ENCODE results near the gene THAP8.

Gene THAP8

DNA sequence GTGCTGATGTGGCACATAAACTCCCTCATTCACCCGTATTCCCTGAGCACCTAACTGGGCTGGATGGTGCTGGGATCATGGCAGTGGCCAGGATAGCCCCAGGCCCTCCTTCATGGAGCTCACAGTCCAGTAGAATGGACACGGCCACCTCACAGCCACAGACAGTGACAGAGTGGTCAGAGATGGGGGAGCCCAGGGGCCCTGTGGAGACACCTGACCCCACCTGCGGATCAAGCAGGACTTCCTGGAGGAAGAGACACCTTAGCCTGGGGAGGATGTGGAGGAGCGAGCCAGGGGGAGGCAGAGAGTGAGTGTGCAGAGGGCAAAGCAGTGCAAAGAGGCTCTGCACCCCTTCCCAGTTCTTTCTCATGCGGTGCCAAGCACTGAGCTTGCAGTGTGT, 35.8 kb upstream of the THAP8 start:
- H3K27me3 ChIP-seq, result no peaks in the 10 kb centered on the region
- no peak overlapping the region for H3K27ac ChIP-seq
- H3K36me3 ChIP-seq, result peaks cover 84% of the 10 kb centered on the region
- TF ChIP-seq CTCF (IDR thresholded peaks at IDR 0.05), result no peak
- H3K9me3 ChIP-seq, result no peaks in the 10 kb centered on the region
- no peak overlapping the region for H3K4me3 ChIP-seq (ENCODE audit: low read depth in 1 of 2, low read length in 1 of 2)
- no peaks in the 10 kb centered on the region for H3K4me1 ChIP-seq (ENCODE audit: control insufficient read depth in 1 of 2, insufficient read depth in 1 of 2, low read depth in 1 of 2, low read length in 1 of 2)

- no peak overlapping the region for H3K4me3 ChIP-seq (ENCODE audit: low read depth in 1 of 2, low read length in 1 of 2)
- peaks cover 92% of the 10 kb centered on the region for H3K36me3 ChIP-seq
- H3K27me3 ChIP-seq, result no peaks in the 10 kb centered on the region
- no peak for TF ChIP-seq CTCF (IDR thresholded peaks at IDR 0.05)
- H3K27ac ChIP-seq, result no peak overlapping the region
- H3K9me3 ChIP-seq, result no peaks in the 10 kb centered on the region
- no peaks in the 10 kb centered on the region for H3K4me1 ChIP-seq (ENCODE audit: control insufficient read depth in 1 of 2, insufficient read depth in 1 of 2, low read depth in 1 of 2, low read length in 1 of 2)
Measured at GRCh38 chr19:36086326-36086725, 32.2 kb upstream of the THAP8 start.

DNA sequence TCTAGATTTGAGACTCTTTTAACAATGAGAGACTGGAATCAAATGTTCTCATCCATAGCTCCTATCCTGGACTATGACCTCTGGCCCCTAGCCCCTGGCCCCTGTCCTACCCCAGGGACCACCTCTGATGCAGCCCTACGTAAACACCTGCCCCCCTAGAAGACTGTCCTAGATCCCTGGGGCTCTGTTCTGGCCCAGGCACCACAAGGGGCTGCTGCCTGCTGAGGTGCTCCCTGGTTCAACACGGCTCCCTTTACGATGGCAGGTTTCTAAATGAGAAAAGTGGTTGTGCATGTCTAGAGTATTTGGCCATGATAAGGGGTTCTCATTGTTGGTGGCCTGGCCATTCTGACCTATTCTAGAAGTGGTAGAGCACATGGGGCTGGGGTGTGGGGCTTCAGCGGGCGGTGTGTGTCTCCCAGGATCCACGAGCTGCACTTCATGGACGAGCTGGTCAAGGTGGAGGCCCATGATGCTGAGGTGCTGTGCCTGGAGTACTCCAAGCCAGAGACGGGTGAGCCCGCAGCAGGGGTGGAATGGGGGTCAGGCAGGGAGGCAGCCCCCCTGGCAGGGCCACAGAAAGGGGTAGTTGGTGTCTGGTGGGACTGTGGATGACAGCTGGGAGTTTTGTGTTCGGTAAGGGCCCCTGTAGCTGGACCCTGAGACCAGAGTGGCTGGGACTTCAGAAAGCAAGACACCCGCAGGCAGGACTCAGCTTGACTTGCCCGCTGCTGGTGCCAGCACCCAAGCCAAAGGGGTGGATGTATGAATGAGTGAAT, 30.3 kb upstream of the THAP8 start:
- no peak for TF ChIP-seq CTCF (IDR thresholded peaks at IDR 0.05)
- H3K36me3 ChIP-seq, result peaks cover 78% of the 10 kb centered on the region

GRCh38 chr19:36082916-36083315, 28.8 kb upstream of the THAP8 start:
- Histone ChIP-seq H3K4me1 (ENCODE audit: control insufficient read depth in 1 of 2, insufficient read depth in 1 of 2, low read depth in 1 of 2, low read length in 1 of 2) (no peaks in the 10 kb centered on the region), H3K9me3 (no peaks in the 10 kb centered on the region), H3K4me3 (ENCODE audit: low read depth in 1 of 2, low read length in 1 of 2) (no peak overlapping the region), H3K36me3 (peaks cover 63% of the 10 kb centered on the region), H3K27me3 (no peaks in the 10 kb centered on the region), H3K27ac (no peak overlapping the region)
- no peak for TF ChIP-seq CTCF (IDR thresholded peaks at IDR 0.05)

More for the DNA sequence above, 30.3 kb upstream of the THAP8 start:
- Histone ChIP-seq H3K9me3 (no peaks in the 10 kb centered on the region), H3K27me3 (no peaks in the 10 kb centered on the region), H3K4me3 (ENCODE audit: low read depth in 1 of 2, low read length in 1 of 2) (no peak overlapping the region), H3K27ac (no peak overlapping the region), H3K4me1 (ENCODE audit: control insufficient read depth in 1 of 2, insufficient read depth in 1 of 2, low read depth in 1 of 2, low read length in 1 of 2) (no peaks in the 10 kb centered on the region)

GRCh38 chr19:36081894-36082293, 27.8 kb upstream of the THAP8 start:
- no peak overlapping the region for H3K27ac ChIP-seq
- peaks cover 63% of the 10 kb centered on the region for H3K36me3 ChIP-seq
- H3K9me3 ChIP-seq, result no peaks in the 10 kb centered on the region
- H3K4me1 ChIP-seq (ENCODE audit: control insufficient read depth in 1 of 2, insufficient read depth in 1 of 2, low read depth in 1 of 2, low read length in 1 of 2), result no peaks in the 10 kb centered on the region
- TF ChIP-seq CTCF (IDR thresholded peaks at IDR 0.05), result no peak
- H3K27me3 ChIP-seq, result no peaks in the 10 kb centered on the region
- no peak overlapping the region for H3K4me3 ChIP-seq (ENCODE audit: low read depth in 1 of 2, low read length in 1 of 2)
